GM12874 (cell line): Measurements from ENCODE around the gene PRM1.
A peak's percentile ranks its signal among the peaks of the same experiment; 100 is the strongest.

ENCODE experiments used
- TF ChIP-seq, protein P1 (sequence below): IDR thresholded peaks from 2 replicates; pipeline ENCODE4 v1.5.1; 2011; ENCODE audit warnings: low read depth, mild to moderate bottlenecking, control low read depth, low read length, moderate library complexity; ENCODE audit not compliant: insufficient read depth

Gene PRM1

DNA sequence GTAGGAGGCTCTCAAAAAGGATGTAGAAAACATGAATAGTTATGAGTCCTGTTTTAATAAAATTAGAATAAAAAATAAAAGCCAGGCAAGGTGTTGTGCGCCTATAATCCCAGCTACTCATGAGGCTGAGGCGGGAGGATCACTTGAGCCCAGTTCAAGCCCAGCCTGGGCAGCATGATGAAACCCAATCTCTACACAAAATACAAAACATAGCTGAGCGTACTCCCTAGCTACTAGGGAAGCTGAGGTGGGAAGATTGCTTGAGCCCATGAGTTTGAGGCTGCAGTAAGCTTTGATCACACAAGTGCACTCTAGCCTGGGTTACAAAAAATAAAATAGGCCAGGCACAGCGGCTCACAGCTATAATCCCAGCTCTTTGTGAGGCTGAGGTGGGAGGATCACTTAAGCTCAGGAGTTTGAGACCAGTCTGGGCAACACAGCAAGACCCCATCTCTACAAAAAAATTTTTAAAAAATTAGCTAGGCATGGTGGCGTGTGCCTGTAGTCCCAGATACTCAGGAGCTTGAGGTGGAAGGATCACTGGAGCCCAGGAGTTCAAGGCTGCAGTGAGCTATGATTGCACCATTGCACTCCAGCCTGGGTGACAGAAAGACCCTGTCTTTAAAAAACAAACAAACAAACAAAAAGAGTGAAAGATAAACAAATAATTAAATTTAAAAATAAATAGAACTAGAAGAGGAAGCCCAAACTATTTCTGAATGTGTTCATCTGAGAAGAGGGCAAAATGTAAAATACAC is 17.2 kb upstream of the PRM1 start:
- TF ChIP-seq, protein P1, sequence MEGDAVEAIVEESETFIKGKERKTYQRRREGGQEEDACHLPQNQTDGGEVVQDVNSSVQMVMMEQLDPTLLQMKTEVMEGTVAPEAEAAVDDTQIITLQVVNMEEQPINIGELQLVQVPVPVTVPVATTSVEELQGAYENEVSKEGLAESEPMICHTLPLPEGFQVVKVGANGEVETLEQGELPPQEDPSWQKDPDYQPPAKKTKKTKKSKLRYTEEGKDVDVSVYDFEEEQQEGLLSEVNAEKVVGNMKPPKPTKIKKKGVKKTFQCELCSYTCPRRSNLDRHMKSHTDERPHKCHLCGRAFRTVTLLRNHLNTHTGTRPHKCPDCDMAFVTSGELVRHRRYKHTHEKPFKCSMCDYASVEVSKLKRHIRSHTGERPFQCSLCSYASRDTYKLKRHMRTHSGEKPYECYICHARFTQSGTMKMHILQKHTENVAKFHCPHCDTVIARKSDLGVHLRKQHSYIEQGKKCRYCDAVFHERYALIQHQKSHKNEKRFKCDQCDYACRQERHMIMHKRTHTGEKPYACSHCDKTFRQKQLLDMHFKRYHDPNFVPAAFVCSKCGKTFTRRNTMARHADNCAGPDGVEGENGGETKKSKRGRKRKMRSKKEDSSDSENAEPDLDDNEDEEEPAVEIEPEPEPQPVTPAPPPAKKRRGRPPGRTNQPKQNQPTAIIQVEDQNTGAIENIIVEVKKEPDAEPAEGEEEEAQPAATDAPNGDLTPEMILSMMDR: no peak

DNA sequence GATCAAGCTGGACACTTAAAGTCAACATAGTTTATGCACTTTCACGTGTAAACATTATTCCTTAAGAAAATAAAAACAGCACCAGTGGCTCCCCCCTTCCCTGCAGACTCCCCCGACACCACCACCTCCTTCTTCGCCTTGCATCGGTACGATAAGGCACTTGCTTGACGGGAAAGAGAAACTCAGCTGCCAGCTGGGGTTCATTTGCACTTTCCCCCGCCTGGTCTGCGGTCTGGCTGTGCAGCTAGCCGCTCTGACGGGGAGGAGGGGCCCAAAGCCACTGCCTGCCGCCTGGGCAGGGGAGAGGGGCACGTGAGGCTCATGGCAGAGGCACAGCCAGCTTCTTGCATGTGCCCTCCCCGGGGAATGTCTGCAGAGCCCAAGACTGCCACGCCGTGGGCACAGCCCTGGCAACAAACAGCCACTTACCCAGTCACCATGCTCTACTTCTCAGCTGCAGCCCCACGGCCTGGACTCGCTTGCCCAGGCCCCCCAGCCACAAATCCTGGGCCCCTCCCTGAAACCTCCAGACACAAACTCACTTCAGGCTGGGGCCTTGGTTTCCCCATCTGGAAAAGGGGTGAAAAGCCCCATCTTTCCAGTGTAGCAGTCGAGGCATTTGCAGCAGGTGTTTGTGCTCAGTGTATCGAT is 16.5 kb upstream of the PRM1 start:
- TF ChIP-seq, protein P1: 0 out of 2 replicates have a peak, but pooled peaks have one; percentile 13

DNA sequence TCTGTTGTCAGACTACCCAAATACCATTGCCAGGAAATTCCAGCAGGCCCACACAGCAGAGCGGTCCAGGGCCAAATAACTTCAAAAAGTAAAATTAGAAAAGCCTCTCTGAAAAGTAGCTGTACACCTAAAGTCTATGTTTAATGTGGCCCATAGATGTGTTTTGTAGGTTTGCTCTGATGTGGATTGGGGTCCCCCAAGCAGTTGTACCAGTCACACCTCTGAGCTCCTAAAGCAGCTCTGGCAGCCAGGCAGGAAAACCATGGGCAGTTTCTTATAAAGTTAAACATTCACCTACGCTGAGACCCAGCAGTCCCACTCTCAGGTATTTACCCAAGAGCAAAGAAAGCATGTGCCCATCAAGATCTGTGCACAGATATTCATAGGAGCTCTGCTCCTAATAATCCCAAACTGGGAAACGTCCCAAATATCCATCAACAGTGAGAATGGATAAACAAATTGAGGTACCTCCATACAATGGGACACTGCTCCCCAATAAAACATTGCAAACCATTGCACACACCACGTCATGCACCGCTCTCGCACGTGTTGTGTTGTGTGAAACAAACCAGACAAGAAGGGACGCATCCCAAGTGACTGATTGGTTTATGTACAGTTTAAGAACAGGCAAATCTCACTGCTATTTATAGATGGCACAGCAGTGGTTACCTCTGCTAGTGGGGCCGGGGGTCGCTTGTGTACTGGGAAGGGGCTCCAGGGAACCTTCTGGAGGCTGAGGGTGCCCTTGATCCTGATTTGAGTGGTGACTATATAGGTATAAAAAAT is 15.8 kb upstream of the PRM1 start:
- TF ChIP-seq, protein P1: no peak

DNA sequence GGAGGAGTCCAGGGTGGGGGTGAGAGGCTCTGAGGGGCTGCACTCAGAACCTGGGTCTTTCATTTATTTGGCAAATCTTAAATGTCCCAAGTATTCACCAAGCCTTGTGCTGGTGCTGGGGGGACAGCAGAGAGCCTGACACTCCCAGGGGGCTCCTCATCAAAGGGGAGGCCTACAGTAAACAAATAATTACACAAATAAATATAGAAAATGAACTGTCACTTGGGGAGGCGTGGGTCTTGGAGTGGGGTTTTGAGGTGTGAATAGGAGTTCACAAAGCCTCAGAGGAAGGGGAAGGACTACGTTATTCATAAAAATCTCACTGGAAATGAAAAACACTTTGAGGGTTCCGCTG is 15.2 kb upstream of the PRM1 start:
- TF ChIP-seq, protein P1: no peak

DNA sequence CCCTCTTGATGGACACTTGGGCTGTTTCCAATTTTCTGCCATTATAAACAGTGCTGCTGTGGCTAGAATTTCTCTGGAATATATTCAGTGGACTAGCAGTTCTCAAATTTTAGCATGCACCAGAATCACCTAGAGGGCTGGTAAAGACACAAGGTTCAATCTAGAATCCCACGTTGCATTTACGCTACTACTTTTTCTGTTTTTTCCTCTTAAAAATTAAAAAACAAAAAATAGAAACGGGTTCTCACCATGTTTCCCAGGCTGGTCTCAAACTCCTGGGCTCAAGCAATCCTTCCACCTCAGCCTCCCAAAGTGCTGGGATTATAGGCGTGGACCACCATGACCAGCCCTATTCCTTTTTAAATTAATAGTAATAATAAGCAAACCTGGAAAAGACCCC is 14.5 kb upstream of the PRM1 start:
- TF ChIP-seq, protein P1: no peak

DNA sequence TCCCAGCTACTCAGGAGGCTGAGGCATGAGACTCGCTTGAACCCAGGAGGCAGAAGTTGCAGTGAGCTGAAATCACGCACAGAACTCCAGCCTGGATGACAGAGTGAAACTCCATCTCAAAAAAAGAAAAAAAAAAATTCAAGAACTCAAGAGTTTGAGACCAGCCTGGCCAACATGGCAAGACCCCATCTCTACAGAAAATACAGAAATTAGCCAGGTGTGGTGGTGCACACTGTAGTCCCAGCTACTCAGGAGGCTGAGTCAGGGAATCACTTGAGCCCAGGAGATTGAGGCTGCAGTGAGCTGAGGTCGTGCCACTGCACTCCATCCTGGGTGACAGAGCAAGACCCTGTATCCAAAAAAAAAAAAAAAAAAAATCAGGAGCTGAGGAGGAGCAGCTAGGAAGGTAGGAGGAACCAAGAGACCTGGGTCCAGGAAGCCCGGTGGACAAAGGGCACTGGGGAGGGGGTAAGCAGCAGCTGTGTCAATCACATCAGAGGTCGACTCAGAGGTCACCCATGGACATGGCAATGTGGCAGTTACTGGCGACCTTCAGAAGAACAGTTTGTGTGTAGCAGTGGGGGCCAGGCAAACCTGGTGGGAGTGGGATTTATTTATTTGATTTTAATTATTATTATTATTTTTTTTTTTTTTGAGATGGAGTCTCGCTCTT is 11.1 kb upstream of the PRM1 start:
- TF ChIP-seq, protein P1: no peak
